HG03280 (cell line): ENCODE measurements around the gene SLC7A6OS.

Source experiments
- ATAC-seq: cut with Tn5 transposase; IDR thresholded peaks from one replicate; pipeline ENCODE4 v1.9.1; 2021; ENCODE audit warnings: mild to moderate bottlenecking, moderate library complexity; ENCODE audit not compliant: unreplicated experiment

The SLC7A6OS gene

DNA sequence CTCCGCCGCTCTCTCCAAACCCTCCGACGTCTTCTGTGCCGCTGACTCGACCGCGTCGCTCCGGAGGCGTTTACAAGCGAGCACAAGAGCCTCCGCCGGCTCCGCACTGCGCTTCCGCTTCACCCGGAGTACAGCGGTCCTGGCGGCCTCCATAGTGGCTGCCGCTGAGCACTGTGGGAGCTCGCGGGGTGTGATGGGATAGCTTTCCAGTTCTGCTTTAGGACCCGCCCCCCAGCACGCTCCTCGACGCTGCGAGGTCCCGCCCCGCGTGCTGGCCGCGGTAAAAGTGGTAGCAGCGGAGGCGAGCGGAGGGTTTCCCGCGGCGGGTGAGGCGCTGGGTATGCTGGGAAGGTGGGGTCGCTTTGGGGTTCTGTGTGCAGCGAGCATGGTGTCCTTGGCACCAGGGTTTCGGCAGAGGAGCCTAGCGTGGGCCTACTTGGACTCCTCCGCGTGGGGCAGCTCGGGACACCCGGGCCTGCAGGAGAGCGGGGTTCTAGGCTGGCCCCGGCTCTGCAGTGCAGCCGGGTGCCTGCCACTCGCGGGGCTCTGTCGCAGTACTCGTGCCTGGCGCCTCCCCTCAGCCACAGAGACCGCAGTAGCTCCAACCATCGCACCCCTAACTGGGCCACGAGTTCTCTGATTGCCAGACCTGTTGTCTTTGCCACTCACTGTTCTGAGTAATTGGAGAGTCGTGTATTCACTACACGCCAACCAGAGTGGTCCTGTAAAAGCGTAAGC, at the start of gene SLC7A6OS, which contains the start of gene PRMT7:
Gene SLC7A6OS, minus strand, starts transcription at position 173 of the 738 bp plus-strand sequence. Its CDS starts 20 bp downstream, at position 153.
Gene PRMT7, plus strand, starts transcription at position 246 of the 738 bp plus-strand sequence. CDS start 4,961 bp downstream, outside the sequence.
- ATAC-seq: peak; percentile 98

GRCh38 chr16:68359398-68360191, 48.8 kb upstream of the SLC7A6OS start:
- no peak for ATAC-seq

- ATAC-seq: no peak
Measured at GRCh38 chr16:68358951-68359350, 48.2 kb upstream of the SLC7A6OS start.

GRCh38 chr16:68357923-68358322, 47.2 kb upstream of the SLC7A6OS start:
- no peak for ATAC-seq

GRCh38 chr16:68357521-68357922, 46.8 kb upstream of the SLC7A6OS start:
- no peak for ATAC-seq

DNA sequence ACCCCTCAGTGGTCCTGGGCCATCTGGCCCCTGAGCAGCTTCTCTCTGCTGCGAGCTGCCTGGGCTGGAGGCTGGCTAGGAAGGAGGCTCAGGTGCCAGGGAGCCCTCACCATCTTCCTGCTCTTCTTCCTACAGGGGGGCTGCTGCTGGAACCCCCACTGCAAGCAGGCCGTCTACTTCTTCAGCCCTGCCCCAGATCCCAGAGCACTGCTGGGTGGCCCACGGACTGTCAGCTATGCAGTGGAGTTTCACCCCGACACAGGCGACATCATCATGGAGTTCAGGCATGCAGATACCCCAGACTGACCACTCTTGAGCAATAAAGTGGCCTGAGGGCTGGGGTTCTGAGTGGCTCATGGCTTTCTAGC, 46.2 kb upstream of the SLC7A6OS start:
- no peak for ATAC-seq

- ATAC-seq: peak; percentile 60
Measured at GRCh38 chr16:68356249-68356918, 45.6 kb upstream of the SLC7A6OS start.

- ATAC-seq: no peak
Measured at GRCh38 chr16:68355447-68356248, 44.9 kb upstream of the SLC7A6OS start.

- no peak for ATAC-seq
Measured at GRCh38 chr16:68354816-68355215, 44.1 kb upstream of the SLC7A6OS start.

DNA sequence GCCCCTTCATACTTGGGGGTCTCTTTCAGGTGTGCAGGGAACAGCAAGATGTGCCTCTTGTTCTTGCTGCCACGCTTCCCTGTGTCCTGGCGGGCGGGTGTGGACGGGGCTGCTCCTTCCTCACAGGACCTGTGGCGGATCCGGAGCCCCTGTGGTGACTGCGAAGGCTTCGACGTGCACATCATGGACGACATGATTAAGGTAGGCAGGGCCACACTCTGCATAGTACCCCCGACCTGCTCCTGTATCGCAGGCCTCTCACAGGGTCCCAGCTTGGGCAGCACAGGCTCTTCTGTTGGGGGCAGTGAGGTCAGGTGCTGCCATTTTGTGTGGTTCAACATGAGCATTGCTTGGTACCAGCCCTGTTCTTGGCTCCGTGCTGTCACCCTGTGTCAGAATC, 42.6 kb upstream of the SLC7A6OS start:
- ATAC-seq: no peak

- no peak for ATAC-seq
Measured at GRCh38 chr16:68351991-68352431, 41.3 kb upstream of the SLC7A6OS start.

DNA sequence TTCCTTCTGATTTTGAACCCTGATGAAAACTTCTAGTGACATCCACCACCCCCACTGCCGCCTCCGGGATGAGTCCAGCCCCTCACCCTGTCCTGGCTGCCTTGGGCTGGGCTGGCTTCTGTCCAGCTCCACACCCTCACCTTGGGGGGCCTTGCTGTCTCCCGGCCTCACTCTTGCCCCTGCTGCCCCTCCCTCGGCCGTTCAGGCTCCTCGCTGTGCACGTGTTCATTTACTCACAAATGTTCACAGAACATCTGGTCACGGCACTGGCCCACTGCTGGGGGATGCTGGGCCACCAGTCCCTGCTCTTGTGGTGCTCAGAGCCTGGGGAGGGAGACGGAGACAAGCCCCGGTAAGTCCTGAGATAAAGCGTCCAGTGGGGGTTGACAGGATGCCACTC, 40.7 kb upstream of the SLC7A6OS start:
- no peak for ATAC-seq

GRCh38 chr16:68350813-68351350, 40.1 kb upstream of the SLC7A6OS start:
- no peak for ATAC-seq

- no peak for ATAC-seq
Measured at GRCh38 chr16:68349838-68350410, 39.2 kb upstream of the SLC7A6OS start.

- ATAC-seq: no peak
Measured at GRCh38 chr16:68348639-68349445, 38.1 kb upstream of the SLC7A6OS start.

GRCh38 chr16:68347605-68348004, 36.9 kb upstream of the SLC7A6OS start:
- ATAC-seq: no peak

GRCh38 chr16:68346892-68347480, 36.2 kb upstream of the SLC7A6OS start:
- no peak for ATAC-seq

- ATAC-seq: no peak
Measured at GRCh38 chr16:68345958-68346635, 35.4 kb upstream of the SLC7A6OS start.
